Measurements from ENCODE around the gene IPO4.

IPO4 gene

DNA sequence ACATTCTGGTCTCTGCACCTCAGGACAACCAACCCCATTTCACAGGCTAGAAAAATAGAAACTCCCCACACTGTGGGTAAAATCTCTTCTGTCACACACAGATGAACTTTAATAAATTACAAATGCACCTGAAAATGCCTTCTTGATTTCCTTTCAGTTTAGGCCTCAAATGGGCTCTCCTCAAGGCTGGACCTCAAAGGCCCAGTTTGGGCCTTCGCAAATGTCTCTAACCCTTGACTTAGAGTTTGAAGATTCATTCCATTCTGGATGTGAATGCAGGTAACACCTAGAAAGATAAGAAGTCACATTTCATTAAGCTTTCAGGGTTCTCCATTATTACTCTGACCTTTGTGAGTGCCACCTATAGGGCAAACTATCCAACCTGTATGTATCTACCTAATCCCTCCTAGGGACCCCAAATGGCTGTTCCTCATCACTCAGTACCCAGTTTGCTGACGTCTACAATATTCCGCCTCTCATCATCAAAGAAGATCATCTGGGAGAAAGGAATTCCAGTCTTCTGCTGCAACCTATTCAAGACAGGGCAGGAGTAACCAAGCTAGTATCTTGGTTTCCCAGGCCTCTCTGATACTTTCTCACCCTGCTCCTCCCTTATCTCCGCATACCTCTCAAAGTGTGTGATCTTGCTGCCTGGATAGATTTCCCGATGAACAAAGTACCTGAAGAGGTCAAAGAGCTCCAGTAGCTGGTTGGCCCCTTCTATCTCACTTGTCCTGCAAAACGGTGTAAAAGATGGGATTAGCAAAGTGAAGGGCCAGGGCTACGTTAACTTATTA, 25.4 kb upstream of the IPO4 start:
- TF ChIP-seq, protein P1, sequence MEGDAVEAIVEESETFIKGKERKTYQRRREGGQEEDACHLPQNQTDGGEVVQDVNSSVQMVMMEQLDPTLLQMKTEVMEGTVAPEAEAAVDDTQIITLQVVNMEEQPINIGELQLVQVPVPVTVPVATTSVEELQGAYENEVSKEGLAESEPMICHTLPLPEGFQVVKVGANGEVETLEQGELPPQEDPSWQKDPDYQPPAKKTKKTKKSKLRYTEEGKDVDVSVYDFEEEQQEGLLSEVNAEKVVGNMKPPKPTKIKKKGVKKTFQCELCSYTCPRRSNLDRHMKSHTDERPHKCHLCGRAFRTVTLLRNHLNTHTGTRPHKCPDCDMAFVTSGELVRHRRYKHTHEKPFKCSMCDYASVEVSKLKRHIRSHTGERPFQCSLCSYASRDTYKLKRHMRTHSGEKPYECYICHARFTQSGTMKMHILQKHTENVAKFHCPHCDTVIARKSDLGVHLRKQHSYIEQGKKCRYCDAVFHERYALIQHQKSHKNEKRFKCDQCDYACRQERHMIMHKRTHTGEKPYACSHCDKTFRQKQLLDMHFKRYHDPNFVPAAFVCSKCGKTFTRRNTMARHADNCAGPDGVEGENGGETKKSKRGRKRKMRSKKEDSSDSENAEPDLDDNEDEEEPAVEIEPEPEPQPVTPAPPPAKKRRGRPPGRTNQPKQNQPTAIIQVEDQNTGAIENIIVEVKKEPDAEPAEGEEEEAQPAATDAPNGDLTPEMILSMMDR (IDR thresholded peaks at IDR 0.05; ENCODE audit: low read length, missing control alignments), result no peak
- H3K4me3 ChIP-seq (replicated peaks; ENCODE audit: low read depth, low read length), result peak overlapping the region; percentile 64

DNA sequence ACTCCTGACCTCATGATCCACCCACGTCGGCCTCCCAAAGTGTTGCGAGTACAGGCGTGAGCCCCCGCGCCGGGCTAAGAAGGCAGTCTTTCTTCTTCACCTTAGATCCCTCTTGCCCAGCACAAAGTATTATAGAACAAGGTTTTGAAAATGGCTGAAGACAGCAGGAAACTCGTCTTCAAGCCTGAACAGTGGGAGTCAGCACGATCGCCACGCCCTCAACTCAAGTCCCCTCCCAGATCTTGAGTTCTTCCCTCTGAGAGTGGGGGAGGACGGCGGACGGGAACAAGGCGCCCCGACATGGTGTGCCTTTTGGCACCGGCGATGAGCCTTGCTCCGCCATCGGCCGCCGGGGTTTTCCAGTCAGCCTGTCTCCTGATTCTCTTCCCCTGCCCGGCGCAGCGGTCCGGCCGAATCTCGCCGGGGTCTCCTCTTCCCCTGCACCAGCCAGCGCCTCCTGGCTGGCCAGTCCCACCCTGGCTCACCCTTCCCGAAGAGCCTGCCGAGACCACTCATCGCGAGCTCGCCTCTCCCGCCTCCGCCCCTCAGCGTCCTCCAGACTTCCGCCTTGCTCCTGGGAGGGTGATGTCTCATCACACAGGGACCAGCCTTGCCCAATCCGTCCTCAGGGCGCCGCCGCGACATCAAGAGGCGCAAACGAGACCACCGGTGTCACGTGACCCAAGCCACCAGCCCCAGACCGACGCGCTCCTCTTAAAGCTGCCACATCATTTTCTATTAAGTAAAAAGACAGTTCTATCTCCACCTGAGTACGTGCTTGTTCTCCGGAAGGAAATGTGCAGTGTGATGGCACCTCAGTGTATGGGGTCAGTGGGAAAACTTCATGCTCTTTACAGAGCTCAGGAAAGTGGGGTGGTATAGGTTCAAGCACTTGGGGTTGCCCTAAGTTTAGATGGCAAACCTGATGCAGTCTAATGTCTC, 24.6 kb upstream of the IPO4 start, which contains the start of gene CHMP4A:
Gene CHMP4A, minus strand, starts transcription at position 565 of the 942 bp plus-strand sequence. Its CDS starts 49 bp downstream, at position 516.
- peak; percentile 99 for DNase-seq (ENCODE audit: low read depth)
- H3K4me3 ChIP-seq (replicated peaks; ENCODE audit: low read depth, low read length), result peak within 1 kb of the TSS; percentile 64
- TF ChIP-seq, protein P1 (IDR thresholded peaks at IDR 0.05; ENCODE audit: low read length, missing control alignments), result peak; percentile 9

More for the DNA sequence above, 25.4 kb upstream of the IPO4 start:
- no peak for DNase-seq (ENCODE audit: low read depth)

DNA sequence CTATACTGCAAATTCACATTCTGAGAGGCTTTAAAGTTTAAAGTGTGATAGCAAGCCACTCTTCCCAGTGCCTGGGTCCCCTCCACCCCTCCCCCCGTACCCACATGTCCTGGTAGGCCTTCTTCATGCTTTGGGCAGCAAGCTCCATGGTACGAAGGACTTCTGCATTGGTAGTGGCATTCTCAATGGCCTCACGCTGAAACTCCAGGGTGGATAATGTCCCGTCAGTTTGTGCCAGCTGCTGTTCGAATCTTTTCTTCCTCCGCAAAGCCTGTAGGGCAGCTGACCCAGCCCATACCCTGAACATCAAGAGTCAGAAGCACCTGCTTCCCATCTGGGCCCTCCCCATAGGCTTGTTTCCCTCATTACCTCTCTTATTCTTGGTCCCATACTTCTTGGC, 22.7 kb upstream of the IPO4 start:
- TF ChIP-seq, protein P1 (IDR thresholded peaks at IDR 0.05; ENCODE audit: low read length, missing control alignments), result no peak

DNA sequence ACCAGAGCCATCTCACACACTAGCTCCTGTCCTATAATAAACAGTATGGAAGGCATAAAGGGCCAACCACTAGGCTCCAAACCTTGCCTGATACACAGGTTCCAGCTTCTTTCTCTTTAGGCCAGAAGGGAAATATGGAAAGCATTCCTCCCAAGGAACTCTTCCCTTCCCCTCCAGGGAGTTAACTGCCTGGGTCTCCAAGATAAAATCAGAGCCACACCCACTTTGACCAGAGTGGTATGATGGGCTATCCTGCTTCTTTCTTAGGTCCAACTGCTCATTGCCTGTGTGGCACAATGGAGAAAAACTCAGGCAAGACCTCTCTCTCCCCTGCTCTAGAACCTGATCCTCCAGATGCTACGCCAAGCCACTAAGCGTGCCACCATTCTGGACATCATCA, 19.0 kb upstream of the IPO4 start:
- TF ChIP-seq, protein P1 (IDR thresholded peaks at IDR 0.05; ENCODE audit: low read length, missing control alignments), result no peak
- H3K4me3 ChIP-seq (replicated peaks; ENCODE audit: low read depth, low read length), result no peak overlapping the region
- no peak for DNase-seq (ENCODE audit: low read depth)

More for the DNA sequence above, 22.7 kb upstream of the IPO4 start:
- DNase-seq (ENCODE audit: low read depth), result no peak
- H3K4me3 ChIP-seq (replicated peaks; ENCODE audit: low read depth, low read length), result no peak overlapping the region

DNA sequence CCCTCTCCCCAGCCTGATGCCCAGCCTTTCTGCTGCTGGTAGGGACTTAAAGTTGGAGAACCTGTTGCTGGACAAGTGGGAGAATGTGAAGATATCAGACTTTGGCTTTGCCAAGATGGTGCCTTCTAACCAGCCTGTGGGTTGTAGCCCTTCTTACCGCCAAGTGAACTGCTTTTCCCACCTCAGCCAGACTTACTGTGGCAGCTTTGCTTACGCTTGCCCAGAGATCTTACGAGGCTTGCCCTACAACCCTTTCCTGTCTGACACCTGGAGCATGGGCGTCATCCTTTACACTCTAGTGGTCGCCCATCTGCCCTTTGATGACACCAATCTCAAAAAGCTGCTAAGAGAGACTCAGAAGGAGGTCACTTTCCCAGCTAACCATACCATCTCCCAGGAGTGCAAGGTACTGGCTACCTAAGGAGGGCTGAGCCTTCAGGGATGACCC, 18.5 kb upstream of the IPO4 start:
- DNase-seq (ENCODE audit: low read depth), result no peak
- no peak overlapping the region for H3K4me3 ChIP-seq (replicated peaks; ENCODE audit: low read depth, low read length)
- TF ChIP-seq, protein P1 (IDR thresholded peaks at IDR 0.05; ENCODE audit: low read length, missing control alignments), result no peak

DNA sequence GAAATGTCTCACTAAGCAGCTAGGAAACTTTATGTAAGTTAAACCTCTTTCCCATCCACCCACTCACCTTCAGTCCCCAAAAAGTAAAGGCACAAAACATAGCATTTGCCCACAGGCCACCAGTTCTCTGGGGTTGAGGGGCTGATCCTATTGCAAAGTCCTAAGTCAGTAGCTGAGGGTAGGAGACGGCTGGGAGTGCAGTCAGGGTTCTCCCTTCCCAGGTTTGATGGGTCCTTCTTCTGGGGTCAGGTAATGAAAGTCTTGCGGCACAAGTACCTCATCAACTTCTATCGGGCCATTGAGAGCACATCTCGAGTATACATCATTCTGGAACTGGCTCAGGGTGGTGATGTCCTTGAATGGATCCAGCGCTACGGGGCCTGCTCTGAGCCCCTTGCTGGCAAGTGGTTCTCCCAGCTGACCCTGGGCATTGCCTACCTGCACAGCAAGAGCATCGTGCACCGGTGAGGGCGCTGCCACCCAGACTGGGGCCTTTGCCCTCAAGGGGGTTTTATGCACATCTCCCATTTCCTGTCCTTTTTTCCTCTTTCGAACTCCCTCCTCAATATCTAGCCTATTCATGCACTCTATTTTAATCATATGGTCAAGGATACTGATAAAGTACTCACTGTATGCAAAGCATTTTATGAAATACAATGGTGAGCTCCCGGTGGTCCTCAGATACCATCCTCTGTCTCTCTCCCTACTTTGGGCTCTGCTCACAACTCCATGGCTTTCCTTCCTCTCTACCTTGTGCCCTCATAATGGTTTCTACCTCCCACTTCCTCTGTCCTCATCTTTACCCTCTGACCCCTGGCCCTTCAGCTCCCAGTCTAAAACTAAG, 17.9 kb upstream of the IPO4 start:
- H3K4me3 ChIP-seq (replicated peaks; ENCODE audit: low read depth, low read length), result no peak overlapping the region
- TF ChIP-seq, protein P1 (IDR thresholded peaks at IDR 0.05; ENCODE audit: low read length, missing control alignments), result no peak
- DNase-seq (ENCODE audit: low read depth), result no peak

All from fibroblast of pulmonary artery (primary cell).